ENCODE results near the gene CRTAC1.

GRCh38 chr10:97925308-97925938, 105.0 kb downstream of the CRTAC1 start:
- TF ChIP-seq CTCF (IDR thresholded peaks at IDR 0.05) (no peak), POLR2A (IDR thresholded peaks at IDR 0.05) (no peak)
